Measurements from ENCODE around the gene VPS13D. TPM values are rescaled to one million over a fixed set of nuclear protein-coding genes. Genes with fewer than 3 reads are reported as not detected.

The VPS13D gene
- total RNA-seq, 1 experiment from 2014 or later: 36.5 TPM

DNA sequence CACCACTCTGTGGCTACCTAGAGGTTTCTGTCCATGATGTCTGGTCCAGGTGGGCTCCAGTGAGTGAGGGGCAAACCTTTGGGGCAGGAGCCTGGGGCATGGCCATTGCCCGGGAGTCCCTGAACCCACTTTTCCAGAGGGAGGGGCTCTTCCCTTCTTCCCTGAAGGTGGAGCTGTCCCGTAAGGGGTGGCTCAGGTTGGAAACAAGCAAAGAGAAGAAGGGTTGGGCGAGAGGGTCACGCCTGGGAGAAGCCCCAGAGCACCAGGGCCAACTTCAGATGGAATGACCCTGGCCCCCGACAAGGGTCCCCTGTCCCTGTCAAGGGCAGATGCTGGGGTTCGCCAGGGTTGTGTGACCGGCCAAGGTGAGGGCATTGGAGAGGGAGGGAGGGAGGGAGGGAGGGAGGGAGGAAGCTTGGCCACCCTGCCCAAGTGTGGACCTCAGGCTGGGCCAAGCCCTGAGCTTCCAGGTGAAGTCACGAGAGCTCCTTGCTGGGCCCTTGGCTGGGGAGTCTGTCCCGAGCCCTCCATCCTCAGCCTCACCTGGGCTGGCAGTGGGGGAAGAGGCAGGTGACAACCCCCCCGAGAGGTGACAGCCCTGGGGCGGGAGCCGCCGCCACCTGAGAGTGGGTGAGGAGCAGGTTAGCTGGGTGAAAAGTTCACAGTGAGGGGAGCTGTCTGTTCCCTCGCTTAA lies 318.6 kb downstream of the VPS13D start:
- peaks cover 5% of the 10 kb centered on the region for H3K36me3 Mint-ChIP-seq (ENCODE audit: insufficient read depth, unreplicated experiment)
- CTCF ChIA-PET: interaction anchor here (1.2 kb wide), 1 partner anchor 113 kb away, joined by 3 read pairs; no protein-coding TSS in a partner anchor

DNA sequence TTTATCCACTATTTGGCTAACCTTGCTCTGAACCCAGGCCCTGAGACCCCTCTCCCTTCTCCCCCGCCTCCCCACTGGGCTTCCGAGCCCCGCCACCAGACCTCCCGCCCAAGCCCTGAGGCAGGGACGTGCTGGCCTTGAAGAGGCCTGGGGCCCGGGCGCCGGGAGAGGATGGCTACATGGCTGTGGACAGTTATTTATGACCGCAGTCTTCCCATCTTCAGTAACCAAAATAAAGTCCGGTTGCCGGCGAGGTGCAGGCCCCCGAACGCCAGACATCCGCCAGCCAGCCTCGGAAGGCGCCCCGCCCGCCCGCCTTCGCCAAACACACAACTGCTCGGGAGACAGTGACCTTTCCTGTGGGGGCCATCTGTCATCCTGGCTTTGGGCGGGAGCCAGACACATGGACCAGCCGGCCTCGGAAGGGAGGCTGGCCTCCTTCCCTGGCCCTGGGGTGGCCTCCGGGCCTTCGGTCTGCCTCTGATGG lies 319.2 kb downstream of the VPS13D start:
- H3K4me1 Mint-ChIP-seq (ENCODE audit: insufficient read depth, unreplicated experiment): peaks cover 10% of the 10 kb centered on the region
- TF ChIP-seq, protein P1, sequence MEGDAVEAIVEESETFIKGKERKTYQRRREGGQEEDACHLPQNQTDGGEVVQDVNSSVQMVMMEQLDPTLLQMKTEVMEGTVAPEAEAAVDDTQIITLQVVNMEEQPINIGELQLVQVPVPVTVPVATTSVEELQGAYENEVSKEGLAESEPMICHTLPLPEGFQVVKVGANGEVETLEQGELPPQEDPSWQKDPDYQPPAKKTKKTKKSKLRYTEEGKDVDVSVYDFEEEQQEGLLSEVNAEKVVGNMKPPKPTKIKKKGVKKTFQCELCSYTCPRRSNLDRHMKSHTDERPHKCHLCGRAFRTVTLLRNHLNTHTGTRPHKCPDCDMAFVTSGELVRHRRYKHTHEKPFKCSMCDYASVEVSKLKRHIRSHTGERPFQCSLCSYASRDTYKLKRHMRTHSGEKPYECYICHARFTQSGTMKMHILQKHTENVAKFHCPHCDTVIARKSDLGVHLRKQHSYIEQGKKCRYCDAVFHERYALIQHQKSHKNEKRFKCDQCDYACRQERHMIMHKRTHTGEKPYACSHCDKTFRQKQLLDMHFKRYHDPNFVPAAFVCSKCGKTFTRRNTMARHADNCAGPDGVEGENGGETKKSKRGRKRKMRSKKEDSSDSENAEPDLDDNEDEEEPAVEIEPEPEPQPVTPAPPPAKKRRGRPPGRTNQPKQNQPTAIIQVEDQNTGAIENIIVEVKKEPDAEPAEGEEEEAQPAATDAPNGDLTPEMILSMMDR (IDR thresholded peaks at IDR 0.05; ENCODE audit: unreplicated experiment): no peak
- intact Hi-C loops (cut with micrococcal nuclease): no loop called here

More for the DNA sequence above, 318.6 kb downstream of the VPS13D start:
- POLR2A ChIA-PET: no interaction called here
- no peak overlapping the region for H3K27ac Mint-ChIP-seq (ENCODE audit: low read depth, unreplicated experiment)
- TF ChIP-seq, protein P1 (IDR thresholded peaks at IDR 0.05; ENCODE audit: unreplicated experiment): no peak
- H3K4me1 Mint-ChIP-seq (ENCODE audit: insufficient read depth, unreplicated experiment): peaks cover 10% of the 10 kb centered on the region
- H3K4me3 Mint-ChIP-seq (ENCODE audit: unreplicated experiment): no peak overlapping the region
- no peaks in the 10 kb centered on the region for H3K9me3 Mint-ChIP-seq (ENCODE audit: unreplicated experiment)
- intact Hi-C loops (cut with micrococcal nuclease): no loop called here
- no peak for DNase-seq (ENCODE audit: unreplicated experiment)
- H3K27me3 Mint-ChIP-seq (ENCODE audit: insufficient read depth, unreplicated experiment): peaks cover 35% of the 10 kb centered on the region
- no TSS peak for BruUV-seq (replicated peaks)

DNA sequence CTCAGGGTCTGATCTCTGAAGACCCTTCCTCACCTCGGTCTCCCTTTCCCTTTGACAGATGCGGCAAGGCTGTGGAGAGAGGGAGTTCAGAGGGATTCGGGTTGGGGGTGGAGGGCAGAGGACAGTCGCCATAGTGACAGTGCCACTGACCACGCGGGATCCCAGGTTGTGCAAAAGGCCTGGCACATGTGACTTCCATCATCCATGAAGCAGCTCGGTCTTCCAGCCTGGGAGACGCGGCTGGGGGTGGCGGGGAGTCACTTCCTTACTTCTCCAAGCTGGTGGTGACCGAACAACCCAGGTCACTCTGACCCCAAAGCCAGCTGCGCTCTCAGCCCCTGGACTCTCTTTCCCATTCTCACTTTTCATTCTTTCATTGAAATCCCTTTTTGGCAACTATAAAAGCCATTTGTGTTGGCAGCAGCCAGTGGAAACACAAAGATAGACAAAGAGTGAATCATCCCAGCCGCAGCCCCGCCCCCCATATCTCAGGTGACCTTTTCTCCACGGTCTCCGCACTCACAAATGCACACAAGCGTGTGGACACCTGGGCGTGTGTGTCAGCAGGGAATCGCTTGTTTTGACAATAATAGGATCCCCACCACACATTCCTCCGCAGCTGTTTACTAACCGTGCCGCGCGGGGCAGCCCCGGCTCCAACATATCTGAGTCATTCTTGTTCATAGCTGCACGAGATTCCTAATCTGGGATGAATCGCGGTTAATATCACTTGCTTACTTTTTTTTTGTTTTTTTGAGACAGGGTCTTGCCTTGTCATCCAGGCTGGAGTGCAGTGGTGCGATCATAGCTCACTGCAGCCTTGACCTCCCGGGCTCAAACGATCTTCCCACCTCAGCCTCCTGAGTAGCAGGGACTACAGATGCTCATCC lies 319.9 kb downstream of the VPS13D start:
- BruUV-seq (replicated peaks): no TSS peak
- CTCF ChIA-PET: interaction anchor here (0.6 to 0.9 kb wide), 2 partner anchors 61 to 132 kb away, joined by 3 to 4 read pairs; no protein-coding TSS in a partner anchor
- peak; percentile 93 for DNase-seq (ENCODE audit: unreplicated experiment)
- H3K9me3 Mint-ChIP-seq (ENCODE audit: unreplicated experiment): no peaks in the 10 kb centered on the region
- peaks cover 4% of the 10 kb centered on the region for H3K36me3 Mint-ChIP-seq (ENCODE audit: insufficient read depth, unreplicated experiment)
- peak overlapping the region; percentile 47 for H3K27ac Mint-ChIP-seq (ENCODE audit: low read depth, unreplicated experiment)
- peak overlapping the region; percentile 70 for H3K4me3 Mint-ChIP-seq (ENCODE audit: unreplicated experiment)
- intact Hi-C loops (cut with micrococcal nuclease): loop anchor here (5.0 kb wide), 1 partner anchor 68 kb away; the partner anchor contains the start of gene DHRS3
- H3K4me1 Mint-ChIP-seq (ENCODE audit: insufficient read depth, unreplicated experiment): peaks cover 10% of the 10 kb centered on the region
- POLR2A ChIA-PET: interaction anchor here (0.5 to 1.6 kb wide), 6 partner anchors 12 to 196 kb away, joined by 3 to 9 read pairs (median 4); partner anchors contain the start of gene DHRS3
- peaks cover 33% of the 10 kb centered on the region for H3K27me3 Mint-ChIP-seq (ENCODE audit: insufficient read depth, unreplicated experiment)
- TF ChIP-seq, protein P1 (IDR thresholded peaks at IDR 0.05; ENCODE audit: unreplicated experiment): no peak

More for the DNA sequence above, 319.2 kb downstream of the VPS13D start:
- BruUV-seq (replicated peaks): no TSS peak
- peaks cover 35% of the 10 kb centered on the region for H3K27me3 Mint-ChIP-seq (ENCODE audit: insufficient read depth, unreplicated experiment)
- DNase-seq (ENCODE audit: unreplicated experiment): no peak
- peak overlapping the region; percentile 47 for H3K27ac Mint-ChIP-seq (ENCODE audit: low read depth, unreplicated experiment)
- ChIA-PET POLR2A (interaction anchor here (1.3 to 1.6 kb wide), 2 partner anchors 12 to 70 kb away, joined by 6 to 9 read pairs; partner anchors contain the start of gene DHRS3), CTCF (no interaction called here)
- H3K9me3 Mint-ChIP-seq (ENCODE audit: unreplicated experiment): no peaks in the 10 kb centered on the region
- peaks cover 4% of the 10 kb centered on the region for H3K36me3 Mint-ChIP-seq (ENCODE audit: insufficient read depth, unreplicated experiment)
- H3K4me3 Mint-ChIP-seq (ENCODE audit: unreplicated experiment): no peak overlapping the region

Measured in MCF 10A (cell line).